NT2/D1 (cell line): Measurements from ENCODE around the gene KIF12.
A peak's percentile ranks its signal among the peaks of the same experiment; 100 is the strongest.

Experiments used
- DNase-seq: peaks from one replicate; pipeline ENCODE4 v3.0.0-alpha.2; 2011; ENCODE audit warnings: low read depth, low spot score
- H3K27me3 ChIP-seq: 2 replicates; pipeline ENCODE4 v1.6.0; 2011; ENCODE audit warnings: mild to moderate bottlenecking; ENCODE audit not compliant: insufficient read length, insufficient read depth
- H3K36me3 ChIP-seq: 2 replicates; pipeline ENCODE4 v1.6.1; 2011; ENCODE audit warnings: mild to moderate bottlenecking, low read length, mixed read lengths; ENCODE audit not compliant: insufficient read depth, insufficient read length
- H3K4me1 ChIP-seq: 2 replicates; pipeline ENCODE4 v1.5.1; 2011; ENCODE audit not compliant: insufficient read depth, insufficient read length
- H3K4me3 ChIP-seq: 2 replicates; pipeline ENCODE4 v1.5.1; 2011; ENCODE audit warnings: low read depth; ENCODE audit not compliant: insufficient read length
- H3K9ac ChIP-seq: 2 replicates; pipeline ENCODE4 v1.6.0; 2011; ENCODE audit warnings: low read depth; ENCODE audit not compliant: insufficient read length
- H3K9me3 ChIP-seq: 2 replicates; pipeline ENCODE4 v1.5.1; 2011; ENCODE audit warnings: mild to moderate bottlenecking, low read length; ENCODE audit not compliant: insufficient read depth
- SUZ12 ChIP-seq: IDR thresholded peaks from 2 replicates; pipeline ENCODE4 v1.6.1; 2011; ENCODE audit not compliant: insufficient read length, insufficient read depth; ENCODE audit errors: extremely low read depth
- YY1 ChIP-seq: IDR thresholded peaks from 2 replicates; pipeline ENCODE4 v1.6.1; 2011; ENCODE audit not compliant: insufficient read length, insufficient read depth
- ZNF274 ChIP-seq: IDR thresholded peaks from 2 replicates; pipeline ENCODE4 v1.6.1; 2011; ENCODE audit warnings: mild to moderate bottlenecking, low read depth, low read length

Gene KIF12

DNA sequence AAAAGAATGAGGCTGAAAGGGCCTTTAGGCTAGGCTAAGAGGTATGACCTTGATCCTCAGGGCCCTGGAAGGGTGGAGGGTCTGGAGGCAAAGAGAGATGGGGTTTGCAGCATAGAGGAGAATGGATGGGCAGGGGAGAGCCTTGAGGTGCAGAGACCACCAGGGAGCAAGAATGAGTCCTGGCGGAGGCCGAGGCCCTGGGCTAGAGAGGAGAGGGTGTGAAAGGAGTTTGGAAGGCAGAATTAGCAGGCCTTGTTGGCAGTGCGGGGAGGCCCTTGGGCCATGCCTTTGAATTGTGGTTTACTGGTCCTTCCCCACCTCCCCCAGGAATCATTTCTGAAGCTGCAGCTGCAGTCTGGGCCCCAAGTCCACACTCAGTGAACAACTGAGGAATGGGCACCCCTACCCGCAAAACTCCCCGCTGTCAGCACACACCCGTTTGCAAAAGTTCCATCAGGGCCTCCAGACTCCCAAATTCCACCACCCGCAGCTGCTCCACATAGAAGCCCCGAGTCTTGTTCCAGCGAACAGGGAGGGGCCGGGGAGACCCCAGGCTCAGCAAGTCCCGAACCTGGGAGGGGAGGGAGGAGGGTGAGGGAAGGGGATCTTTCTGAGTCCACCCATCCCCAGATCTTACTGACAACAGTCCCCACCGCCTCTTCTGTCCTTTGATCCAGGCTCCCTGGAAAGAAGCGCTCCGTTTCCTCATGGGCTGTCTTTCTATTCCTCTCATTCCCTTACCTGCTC, 2.1 kb downstream of the KIF12 start:
- H3K27me3 ChIP-seq: peaks cover 17% of the 10 kb centered on the region
- H3K9me3 ChIP-seq: peaks cover 3% of the 10 kb centered on the region
- H3K9ac ChIP-seq: peak overlapping the region; percentile 39
- H3K4me1 ChIP-seq: peaks cover 11% of the 10 kb centered on the region
- peak overlapping the region; percentile 49 for H3K4me3 ChIP-seq
- DNase-seq: no peak
- TF ChIP-seq YY1 (no peak), ZNF274 (no peak), SUZ12 (no peak)
- no peaks in the 10 kb centered on the region for H3K36me3 ChIP-seq

DNA sequence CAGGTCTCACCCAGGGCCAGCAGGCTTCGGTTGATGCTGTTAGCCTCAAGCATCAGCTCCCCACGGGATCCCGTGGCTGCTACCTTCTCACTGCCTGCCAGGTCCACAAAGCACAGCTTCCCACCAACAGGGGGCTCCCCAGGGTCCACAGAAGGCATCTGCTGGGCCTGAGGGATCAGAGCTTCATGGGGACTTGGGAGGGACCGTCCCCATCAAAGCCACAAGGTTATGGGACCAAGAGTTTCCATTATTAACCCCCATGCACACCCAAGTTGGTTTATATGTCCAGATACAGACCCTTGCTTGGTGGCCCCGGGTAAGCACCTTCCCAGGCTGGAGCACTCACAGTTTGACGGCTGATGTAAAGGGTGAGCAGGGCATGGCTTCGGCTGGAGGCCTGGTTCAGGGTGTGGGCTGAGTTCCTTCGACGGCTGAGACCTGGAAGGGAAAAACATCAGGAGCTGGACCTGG, 3.0 kb downstream of the KIF12 start:
- DNase-seq: no peak
- H3K9ac ChIP-seq: no peak overlapping the region
- H3K27me3 ChIP-seq: peaks cover 17% of the 10 kb centered on the region

DNA sequence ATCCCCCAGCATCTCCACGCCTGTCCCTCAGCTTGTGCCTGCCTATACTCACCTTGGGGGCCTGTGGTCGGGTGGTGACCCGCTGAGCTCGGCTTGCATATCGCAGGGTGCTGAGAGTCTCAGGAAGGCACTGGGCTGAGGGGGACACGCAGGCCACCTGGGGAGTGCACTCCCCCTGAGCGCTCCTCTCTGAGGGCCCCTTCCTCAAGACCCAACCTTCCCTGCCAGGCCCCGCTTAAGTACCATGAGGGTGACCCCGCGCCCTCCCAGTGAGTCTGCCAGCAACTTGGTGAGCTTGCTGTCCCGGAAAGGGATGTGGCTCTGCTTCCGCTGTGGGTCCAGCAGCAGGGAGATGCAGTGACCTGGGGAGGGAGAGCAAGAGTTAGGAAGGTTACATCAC, 4.1 kb downstream of the KIF12 start:
- DNase-seq: no peak
- no peak for TF ChIP-seq YY1
- no peak for TF ChIP-seq SUZ12
- TF ChIP-seq ZNF274: no peak
- Histone ChIP-seq H3K27me3 (peaks cover 17% of the 10 kb centered on the region), H3K9me3 (no peaks in the 10 kb centered on the region), H3K36me3 (no peaks in the 10 kb centered on the region), H3K4me3 (no peak overlapping the region), H3K4me1 (peaks cover 10% of the 10 kb centered on the region), H3K9ac (no peak overlapping the region)

More for the DNA sequence above, 3.0 kb downstream of the KIF12 start:
- no peaks in the 10 kb centered on the region for H3K36me3 ChIP-seq
- TF ChIP-seq ZNF274 (no peak), YY1 (no peak), SUZ12 (no peak)
- H3K9me3 ChIP-seq: no peaks in the 10 kb centered on the region
- H3K4me1 ChIP-seq: peaks cover 11% of the 10 kb centered on the region
- no peak overlapping the region for H3K4me3 ChIP-seq

DNA sequence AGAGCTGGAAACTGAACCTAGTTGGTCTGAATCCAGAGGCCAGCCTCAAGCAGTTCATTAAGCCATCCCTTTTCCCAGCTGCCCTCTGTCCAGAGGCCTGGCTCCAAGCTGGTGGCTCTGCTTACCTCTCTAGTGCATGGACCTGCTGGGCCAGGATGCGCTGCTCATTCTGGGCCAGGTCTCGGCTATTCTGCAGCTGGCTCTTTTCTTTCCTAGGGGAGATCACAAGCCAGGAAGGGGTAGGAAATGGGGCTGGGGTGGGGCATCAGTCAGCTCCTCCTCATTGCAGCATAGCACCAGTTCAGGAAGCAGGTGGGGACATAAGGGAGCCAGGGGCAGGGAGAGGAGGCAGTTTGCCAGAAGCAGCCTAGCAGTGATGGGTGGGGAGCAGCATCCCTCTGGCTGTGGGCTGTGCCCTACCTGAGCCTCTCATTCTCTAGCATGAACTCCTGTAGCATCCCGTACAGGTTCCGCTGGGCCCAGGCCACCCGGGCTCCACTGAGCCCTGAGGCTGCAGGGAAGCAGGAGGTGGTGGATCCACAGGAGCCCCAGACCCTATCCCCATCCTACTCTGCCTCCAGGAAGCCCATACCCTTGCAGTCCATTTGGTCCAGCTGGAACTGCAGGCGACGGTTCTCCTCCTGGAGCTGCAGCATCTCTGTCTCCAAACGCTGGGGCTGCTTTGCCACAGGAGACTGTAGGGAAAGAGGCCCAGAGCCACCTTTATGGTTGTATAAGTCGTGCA, 5.2 kb downstream of the KIF12 start:
- TF ChIP-seq ZNF274 (no peak), SUZ12 (no peak), YY1 (no peak)
- no peak overlapping the region for H3K4me3 ChIP-seq
- no peaks in the 10 kb centered on the region for H3K36me3 ChIP-seq
- H3K27me3 ChIP-seq: peaks cover 9% of the 10 kb centered on the region
- no peak for DNase-seq
- no peaks in the 10 kb centered on the region for H3K9me3 ChIP-seq
- peaks cover 5% of the 10 kb centered on the region for H3K4me1 ChIP-seq
- no peak overlapping the region for H3K9ac ChIP-seq

DNA sequence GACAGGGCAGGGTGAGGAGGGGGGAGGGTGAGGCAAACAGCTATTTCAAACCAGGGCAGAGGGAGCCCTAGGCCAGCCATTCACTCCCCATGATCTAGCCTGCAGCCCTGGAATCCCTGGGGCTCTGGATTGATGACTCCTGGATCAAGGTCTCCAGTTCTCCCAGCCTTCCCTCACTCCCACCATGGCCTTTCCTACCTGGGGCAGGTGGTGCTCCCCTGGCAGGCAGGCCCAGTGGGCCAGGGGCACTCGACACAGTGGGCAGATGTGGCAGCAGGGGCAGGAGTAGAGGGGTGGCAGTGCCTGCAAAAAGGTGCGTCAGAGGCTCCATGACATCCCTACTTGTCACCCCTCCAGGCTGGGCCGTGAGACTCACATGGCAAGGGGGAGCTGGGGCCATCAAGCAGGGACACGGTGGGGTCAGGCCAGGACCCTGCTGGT, 6.0 kb downstream of the KIF12 start:
- no peak for DNase-seq
- TF ChIP-seq ZNF274 (no peak), YY1 (no peak), SUZ12 (no peak)

DNA sequence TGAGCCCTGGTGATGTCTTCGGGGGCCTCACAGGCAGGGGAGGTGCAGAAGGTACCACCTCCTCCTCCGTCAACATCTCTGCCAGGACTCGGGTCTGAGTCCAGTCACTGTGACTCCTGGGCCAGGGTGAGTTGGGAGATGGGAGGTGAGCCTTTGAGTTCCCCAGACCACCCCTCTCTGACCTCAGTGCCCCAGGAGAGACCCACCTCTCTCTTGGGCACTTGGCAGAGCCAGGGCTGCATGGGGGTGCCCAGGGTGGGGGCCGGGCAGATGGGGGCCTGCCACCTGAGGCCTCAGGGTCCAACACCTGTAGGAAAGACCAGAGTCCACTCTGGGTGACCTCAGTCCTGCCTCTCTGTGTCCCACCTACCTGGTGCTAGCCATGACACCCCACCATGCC, 6.8 kb downstream of the KIF12 start:
- Histone ChIP-seq H3K4me1 (peaks cover 5% of the 10 kb centered on the region), H3K27me3 (peaks cover under 1% of the 10 kb centered on the region), H3K36me3 (no peaks in the 10 kb centered on the region), H3K9me3 (no peaks in the 10 kb centered on the region), H3K4me3 (no peak overlapping the region), H3K9ac (no peak overlapping the region)
- TF ChIP-seq SUZ12 (no peak), YY1 (no peak), ZNF274 (no peak)
- DNase-seq: no peak

More for the DNA sequence above, 6.0 kb downstream of the KIF12 start:
- no peaks in the 10 kb centered on the region for H3K36me3 ChIP-seq
- H3K9ac ChIP-seq: no peak overlapping the region
- H3K4me3 ChIP-seq: no peak overlapping the region
- H3K4me1 ChIP-seq: peaks cover 5% of the 10 kb centered on the region
- H3K27me3 ChIP-seq: peaks cover 6% of the 10 kb centered on the region
- no peaks in the 10 kb centered on the region for H3K9me3 ChIP-seq

DNA sequence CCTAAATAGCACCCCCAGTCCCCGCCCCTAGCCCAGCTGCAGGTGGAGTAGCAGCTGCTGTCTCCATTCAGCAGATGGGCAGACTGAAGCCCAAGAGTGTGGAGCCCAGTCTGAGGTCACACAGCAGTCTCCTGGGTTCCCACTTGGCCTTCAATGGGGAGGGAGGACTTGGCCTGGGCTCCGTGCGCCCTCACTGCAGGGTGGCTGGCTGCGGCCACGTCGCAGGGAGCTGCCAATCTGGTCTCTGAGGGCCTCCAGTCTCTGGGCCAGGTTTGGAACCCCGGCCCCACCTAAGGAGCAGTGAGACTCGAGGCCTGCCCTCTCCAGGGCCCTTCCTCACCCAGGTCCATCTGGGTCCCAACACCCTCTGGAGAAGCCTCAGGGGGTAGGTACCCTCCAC, 7.4 kb downstream of the KIF12 start:
- Histone ChIP-seq H3K36me3 (no peaks in the 10 kb centered on the region), H3K9ac (no peak overlapping the region), H3K27me3 (no peaks in the 10 kb centered on the region), H3K9me3 (no peaks in the 10 kb centered on the region), H3K4me3 (no peak overlapping the region), H3K4me1 (peaks cover 4% of the 10 kb centered on the region)
- DNase-seq: no peak
- TF ChIP-seq YY1: no peak
- no peak for TF ChIP-seq ZNF274
- TF ChIP-seq SUZ12: no peak
